OCI-LY1 (cell line): ENCODE results near the gene ARHGEF11.

Experiments
- EZH2 ChIP-seq: fragments of 200-600 bp; sonication (generic), shearing (Covaris generic); IDR thresholded peaks from 2 replicates; pipeline ENCODE4 v1.8.0; 2017; ENCODE audit warnings: borderline replicate concordance, mixed run types, mild to moderate bottlenecking, antibody characterized with exemption, low read length, moderate library complexity, mixed read lengths
- TF ChIP-seq, protein P1 (sequence below): fragments of 200-600 bp; sonication (generic), shearing (Covaris generic); IDR thresholded peaks from 2 replicates; pipeline ENCODE4 v1.5.1; 2017; ENCODE audit warnings: mild to moderate bottlenecking, antibody characterized with exemption, low read length, moderate library complexity, mixed read lengths

DNA sequence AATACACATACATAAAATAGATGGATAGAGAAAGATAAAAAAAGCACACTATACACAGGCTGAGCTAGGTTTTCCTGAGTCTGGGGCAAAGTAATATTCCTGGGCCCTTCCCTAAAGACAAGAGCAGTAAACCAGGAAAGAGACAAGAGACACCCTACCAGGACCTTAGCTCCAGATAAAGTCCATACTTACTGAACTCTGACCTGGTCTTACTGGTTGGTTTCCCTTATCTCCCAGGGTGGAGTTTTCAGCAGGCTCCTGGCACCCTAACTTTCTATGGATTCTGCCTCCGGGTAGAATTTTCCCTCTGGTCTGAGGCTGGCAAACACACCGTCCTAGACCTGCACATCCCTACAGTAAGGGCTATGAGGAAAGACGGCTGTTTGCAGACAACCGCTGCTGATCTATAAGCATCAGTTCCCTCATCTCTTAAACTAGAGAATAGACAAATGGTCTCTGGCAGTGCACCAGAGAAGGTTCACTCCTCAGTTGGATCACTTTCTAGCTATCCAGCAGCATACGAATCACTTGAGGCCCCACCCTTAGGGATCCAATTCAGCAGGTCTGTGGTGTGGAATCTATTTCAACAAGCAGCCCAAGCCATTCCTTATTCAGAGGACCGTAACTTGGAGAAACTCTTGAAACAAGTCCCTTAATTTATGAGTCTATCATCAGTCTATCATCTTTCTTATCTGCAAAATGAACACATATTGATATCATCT, 52.0 kb downstream of the ARHGEF11 start:
- no peak for TF ChIP-seq EZH2
- TF ChIP-seq, protein P1, sequence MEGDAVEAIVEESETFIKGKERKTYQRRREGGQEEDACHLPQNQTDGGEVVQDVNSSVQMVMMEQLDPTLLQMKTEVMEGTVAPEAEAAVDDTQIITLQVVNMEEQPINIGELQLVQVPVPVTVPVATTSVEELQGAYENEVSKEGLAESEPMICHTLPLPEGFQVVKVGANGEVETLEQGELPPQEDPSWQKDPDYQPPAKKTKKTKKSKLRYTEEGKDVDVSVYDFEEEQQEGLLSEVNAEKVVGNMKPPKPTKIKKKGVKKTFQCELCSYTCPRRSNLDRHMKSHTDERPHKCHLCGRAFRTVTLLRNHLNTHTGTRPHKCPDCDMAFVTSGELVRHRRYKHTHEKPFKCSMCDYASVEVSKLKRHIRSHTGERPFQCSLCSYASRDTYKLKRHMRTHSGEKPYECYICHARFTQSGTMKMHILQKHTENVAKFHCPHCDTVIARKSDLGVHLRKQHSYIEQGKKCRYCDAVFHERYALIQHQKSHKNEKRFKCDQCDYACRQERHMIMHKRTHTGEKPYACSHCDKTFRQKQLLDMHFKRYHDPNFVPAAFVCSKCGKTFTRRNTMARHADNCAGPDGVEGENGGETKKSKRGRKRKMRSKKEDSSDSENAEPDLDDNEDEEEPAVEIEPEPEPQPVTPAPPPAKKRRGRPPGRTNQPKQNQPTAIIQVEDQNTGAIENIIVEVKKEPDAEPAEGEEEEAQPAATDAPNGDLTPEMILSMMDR: no peak
